ENCODE measurements around the gene RPS6KB1.
"Not testable (repeated sequence)": the region's sequence is repeated elsewhere in the genome, so short reads cannot be mapped to it uniquely, and the experiment has no call there.

Gene RPS6KB1

DNA sequence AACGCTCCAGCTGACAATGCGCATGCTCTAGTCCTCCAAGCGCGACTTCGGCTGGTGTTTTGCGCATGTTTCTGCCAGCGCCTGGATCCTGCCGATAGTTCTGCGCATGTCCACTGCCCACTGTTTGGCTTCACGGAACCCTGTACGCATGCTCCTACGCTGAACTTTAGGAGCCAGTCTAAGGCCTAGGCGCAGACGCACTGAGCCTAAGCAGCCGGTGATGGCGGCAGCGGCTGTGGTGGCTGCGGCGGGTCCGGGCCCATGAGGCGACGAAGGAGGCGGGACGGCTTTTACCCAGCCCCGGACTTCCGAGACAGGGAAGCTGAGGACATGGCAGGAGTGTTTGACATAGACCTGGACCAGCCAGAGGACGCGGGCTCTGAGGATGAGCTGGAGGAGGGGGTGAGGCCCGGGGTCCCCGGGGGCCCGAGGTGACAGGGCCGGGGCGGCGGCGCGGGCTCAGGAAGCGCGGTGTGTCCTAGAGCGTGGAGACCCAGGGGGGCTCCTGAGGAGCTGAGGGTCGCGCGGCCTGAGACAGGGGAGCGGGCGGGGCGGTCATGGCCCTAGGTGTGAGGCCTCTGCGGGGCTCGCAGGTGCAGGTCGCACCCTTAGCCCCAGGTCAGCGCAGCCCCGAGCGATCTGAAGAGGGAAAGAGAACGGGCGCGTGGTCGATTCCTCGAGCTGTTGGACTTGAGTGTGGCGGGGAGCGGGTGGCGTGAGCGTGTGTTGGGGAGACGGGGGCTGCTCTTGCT, at the start of gene RPS6KB1, which contains the start of gene TUBD1:
TSS of gene RPS6KB1 (plus strand) at position 198 of the 752 bp plus-strand sequence. CDS start at position 262, 64 bp downstream.
TSS of gene TUBD1 (minus strand) at position 20 of the 752 bp plus-strand sequence. CDS start 1,941 bp downstream, outside the sequence.
- DNase-seq = peak; percentile 99

DNA sequence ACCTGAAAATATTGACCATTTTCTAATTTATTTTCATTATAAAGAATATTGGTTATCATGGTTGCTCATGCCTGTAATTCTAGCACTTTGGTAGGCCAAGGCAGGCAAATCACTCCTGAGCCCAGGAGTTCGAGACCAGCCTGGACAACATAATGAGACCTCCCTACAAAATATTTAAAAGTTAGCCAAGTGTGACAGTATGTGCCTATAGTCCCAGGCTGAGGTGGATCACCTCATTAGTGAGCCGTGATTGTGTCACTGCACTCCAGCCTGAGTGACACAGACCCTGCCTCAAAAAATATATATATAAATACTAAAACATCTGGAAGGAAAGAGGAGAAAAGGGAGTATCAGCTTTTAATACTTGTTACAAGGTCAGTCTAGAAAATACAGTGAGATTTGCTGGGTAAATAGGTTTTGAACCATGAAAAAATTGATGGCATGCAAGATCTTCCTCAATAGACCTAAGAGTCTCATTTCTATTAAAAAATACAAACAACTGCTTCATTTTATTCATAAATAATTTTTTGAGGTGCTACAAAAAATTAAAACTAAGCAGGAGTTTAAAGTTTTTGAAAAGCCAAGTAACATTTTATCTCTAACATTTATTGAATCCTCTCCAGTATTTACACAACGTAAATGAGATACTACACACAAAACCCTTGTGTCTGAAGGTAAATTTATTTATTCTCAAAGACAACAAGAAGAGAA, 47.9 kb upstream of the RPS6KB1 start:
- DNase-seq = no peak

DNA sequence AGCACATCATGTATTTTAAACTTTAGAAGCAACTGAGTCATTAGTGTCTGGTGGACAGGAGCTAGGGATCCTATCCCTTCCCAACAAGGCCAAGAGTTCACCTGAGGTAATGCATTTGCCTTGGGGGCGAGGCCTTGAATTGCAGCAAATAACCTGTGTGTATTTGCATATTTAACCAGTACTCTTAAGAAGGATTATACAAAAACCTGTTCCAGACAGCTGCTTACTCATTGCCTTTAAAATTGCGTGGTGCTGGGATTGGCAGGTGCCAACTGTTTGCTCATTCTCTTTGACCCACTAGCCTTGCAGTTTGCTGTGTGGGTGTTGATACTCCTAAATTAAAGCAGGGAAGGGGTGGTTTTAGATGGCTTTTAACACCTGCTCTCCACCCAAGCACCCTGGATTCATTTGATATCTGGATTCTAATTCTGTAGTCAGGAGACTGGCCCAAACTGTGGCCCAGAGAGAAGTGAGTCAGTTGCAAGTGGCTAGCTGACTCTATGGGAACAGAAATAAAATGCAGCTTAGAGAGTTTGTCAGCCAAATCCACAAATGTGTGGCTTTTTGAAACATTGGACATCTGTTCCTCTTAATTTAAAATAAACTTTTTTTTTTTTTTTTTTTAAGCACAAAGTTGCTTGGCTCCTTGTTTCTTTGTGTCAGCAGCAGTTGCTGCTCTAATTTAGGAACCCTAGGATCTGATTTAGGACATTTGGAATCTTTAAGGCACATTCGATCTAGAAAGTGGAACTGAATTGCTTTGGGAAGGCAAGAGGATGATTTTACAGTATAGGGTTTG, 47.1 kb upstream of the RPS6KB1 start:
- peak; percentile 34 for DNase-seq

DNA sequence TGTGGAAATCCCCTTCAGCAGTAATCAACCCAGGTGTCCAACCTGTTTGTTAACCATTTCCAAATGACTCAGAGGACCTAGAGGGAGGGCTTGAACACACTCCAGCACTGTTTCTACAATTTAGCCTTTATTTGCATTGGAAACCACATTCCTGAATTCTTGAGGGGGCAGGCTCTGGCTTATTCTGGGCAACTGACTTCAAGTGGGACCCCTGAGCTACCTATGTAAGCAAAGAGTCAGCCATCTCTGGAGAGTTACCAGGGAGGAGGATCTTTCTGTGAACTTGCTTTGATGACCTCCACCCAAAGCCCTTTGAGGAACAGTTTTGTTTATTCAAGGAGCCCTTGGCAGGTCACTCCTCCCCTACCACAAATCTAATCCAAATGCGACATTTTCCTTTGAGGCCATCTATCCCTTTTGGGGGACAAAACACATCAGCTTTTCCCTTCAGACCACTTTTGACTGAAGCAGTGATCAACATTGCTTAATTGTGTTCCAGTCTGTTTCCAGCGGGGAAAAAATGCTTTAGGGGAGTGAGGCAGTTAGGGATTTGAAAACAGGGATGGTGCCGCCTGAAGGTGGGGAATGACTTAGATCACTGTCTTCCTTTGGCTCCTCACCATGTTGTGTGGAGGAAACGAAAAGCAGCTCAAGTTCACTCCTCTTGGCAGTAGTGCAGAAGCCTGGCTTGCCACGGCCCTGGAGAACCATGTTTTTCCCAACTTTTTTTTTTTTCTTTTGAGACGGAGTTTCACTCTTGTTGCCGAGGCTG, 46.3 kb upstream of the RPS6KB1 start:
- peak; percentile 72 for DNase-seq

DNA sequence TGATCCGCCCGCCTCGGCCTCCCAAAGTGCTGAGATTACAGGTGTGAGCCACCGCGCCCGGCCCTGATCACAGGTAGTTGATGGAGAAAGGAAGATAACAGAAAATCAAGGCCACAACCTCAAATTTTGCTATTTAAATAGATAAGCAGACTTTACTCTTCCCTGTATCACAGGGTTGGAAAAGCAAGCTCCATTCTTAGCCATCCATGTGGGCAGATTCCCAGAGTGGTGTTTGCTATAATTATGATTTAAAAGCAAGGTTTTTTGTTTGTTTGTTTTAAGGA, 44.6 kb upstream of the RPS6KB1 start:
- no peak for DNase-seq

DNA sequence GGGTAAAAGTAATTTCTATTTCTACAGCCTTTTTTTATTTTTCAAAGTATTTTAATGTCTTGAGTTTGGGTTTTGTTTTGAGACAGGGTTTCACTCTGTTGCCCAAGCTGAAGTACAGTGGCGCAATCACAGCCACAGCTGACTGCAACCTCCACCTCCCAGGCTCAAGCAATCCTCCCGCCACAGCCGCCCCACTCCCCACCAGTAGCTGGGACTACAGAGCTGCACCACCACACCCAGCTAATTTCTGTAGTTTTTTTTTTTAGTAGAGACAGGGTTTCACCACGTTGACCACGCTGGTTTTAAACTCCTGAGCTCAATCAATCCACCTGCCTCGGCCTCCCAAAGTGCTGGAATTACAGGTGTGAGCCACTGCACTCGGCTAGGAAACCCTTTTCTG, 44.1 kb upstream of the RPS6KB1 start:
- DNase-seq = peak; percentile 33

DNA sequence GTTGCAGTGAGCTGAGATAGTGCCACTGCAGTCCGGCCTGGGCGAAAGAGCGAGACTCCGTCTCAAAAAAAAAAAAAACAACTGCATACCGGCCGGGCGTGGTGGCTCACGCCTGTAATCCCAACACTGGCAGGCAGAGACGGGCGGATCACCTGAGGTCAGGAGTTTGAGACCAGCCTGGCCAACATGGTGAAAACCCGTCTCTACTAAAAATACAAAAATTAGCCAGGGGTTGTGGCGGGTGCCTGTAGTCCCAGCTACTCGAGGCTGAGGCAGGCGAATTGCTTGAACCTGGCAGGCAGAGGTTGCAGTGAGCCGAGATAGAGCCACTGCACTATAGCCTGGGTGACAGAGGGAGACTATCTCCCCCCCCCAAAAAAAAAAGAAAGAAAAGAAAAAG, 42.6 kb upstream of the RPS6KB1 start:
- DNase-seq = not testable (repeated sequence)

DNA sequence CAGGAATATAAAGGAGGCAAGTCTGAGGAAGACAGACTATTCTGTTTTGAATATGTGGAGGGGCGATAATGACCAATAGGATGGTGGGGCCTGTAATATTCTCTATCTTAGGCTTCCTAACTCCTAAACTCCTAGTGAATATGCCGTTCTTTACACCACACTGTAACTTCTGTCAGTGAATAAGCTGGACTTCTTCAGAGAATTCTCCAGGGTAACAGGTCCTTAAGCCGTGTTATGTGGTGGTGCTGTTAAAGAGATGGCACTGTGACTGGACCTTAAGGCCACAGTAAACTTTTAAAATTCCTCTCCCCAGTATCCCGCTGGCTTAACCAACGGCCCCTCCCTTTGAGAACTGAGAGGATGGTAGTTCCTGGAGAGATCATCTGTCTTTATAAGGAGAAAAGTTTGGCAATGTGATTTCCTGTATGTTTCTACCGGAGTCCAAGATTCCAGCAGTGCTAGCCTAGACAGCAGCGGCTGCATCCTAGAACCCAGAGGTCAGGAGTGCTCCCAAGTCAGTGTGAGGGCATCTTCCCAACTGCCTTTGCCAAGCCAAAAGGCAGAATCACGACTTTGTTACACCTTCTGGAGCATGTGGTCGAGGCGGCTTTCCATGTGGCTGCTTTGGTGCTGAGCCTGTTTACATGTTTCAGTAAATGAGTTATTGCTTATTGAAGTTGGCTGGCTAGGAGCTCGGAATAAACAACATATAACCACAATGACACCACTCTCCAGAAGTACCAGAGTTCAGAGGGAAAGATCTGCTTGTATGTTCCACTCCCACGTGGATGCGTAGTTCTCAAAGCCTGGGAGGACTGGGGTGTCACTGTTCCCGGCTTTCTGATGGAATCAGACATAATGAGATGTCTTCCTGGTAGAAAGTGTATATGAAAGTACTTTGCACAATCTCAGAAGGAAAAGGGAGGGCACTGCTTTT, 41.2 kb upstream of the RPS6KB1 start:
- no peak for DNase-seq

DNA sequence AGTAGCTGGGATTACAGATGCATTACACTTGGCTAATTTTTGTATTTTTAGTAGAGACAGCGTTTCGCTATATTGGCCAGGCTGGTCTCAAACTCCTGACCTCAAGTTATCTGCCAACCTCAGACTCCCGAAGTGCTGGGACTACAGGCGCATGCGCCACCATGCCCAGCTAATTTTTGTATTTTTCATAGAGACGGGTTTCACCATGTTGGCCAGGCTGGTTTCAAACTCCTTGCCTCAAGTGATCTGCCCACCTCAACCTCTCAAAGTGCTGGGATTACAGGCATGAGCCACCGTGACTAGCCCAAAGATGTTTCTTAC, 40.1 kb upstream of the RPS6KB1 start:
- DNase-seq = not testable (repeated sequence)

DNA sequence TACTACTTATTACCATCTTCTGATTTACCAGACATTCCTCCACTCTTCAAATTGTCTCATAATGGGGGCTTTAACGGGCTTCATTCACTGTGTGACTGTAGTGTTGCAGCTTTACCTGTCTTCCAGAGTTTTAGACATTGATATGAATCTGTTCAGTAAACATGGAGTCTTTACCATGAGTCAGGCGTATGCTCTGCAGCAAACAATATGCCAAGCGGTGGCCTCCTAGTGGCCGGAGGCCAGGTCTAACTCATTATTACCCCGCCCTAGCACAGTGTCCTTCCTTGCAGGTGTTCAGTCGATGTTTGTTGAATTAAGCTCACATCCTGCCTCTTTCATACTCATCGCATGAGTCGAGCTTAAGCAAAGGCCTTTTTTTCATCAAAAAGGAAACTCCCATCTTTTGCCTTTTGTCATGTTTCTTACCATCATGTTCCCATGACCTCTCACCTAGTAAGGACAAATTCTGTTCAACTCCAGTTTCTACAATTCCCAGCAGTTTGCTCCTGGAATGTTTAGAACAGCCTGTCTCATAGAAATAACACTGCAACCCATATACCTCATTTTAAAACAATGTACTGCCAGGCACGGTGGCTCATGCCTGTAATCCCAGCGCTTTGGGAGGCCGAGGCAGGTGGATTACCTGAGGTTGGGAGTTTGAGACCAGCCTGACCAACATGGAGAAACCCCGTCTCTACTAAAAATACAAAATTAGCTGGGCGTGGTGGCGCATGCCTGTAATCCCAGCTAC, 39.6 kb upstream of the RPS6KB1 start:
- peak; percentile 78 for DNase-seq

DNA sequence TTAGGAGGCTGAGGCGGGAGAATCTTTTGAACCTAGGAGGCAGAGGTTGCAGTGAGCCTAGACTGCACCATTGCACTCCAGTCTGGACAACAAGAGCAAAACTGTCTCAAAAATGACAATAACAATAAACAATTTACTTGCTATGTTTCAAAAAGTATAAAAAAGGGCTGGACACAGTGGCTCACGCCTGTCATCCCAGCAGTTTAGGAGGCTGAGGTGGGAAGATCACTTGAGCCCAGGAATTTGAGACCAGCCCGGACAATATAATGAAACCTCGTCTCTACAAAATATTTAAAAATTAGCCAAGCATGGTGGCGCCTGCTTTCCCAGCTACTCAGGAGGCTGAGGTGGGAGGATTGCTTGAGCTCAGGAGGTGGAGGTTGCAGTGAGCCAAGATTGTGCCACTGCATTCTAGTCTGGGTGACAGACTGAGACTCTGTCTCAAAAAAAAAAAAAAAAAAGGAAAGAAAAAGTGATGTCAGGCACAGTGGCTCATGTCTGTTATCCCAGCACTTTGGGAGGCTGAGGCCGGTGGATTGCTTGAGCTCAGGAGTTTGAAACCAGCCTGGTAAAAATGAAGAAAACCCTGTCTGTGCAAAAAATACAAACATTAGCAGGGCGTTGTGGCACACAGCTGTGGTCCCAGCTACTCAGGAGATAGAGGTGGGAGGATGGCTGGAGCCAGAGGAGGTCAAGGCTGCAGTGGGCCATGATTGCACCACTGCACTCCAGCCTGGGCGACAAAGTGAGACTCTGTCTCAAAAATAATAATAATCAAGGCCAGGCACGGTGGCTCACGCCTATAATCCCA, 38.8 kb upstream of the RPS6KB1 start:
- not testable (repeated sequence) for DNase-seq

DNA sequence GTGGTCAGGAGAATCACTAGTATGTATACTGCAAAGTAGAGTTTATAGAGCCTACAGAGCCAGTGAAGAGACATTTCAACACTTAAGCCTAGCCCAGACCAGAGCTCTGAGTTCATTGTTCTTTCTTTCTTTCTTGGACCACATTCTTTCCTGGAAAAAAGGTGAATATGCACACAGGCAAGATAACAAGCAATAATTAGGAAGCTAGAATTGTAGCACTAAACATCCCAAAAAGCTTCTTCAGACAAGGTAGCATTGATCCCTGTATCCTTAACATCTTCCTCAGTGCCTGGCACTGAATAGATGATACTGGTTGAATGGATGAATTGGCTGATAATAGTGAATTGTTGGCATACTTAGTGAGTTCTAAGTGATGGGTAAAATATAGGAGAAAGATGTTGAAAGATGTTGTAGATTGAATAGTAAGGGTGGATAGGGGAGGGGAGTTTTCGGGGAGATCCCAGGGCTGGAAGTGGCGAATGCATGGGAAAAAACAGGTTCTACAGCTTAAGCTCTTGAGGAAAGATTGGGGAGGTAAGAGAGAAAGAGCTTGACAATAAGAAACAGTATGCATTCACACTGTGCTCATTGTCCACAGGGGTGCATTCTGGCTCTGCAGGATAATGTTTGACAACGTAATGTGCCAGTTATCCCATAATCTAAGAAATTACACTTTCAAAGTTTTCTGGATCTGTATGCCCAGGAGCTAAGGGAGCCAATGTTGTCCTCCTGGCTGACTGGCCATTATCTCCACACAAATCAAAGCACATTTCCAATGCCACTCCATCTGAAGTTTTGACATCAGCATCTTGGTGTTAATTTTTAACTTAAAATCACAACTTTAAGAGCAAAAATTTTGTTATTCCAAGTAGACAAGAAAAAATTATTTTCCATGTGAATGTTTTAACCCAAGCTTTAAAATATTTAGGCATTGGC, 35.8 kb upstream of the RPS6KB1 start:
- no peak for DNase-seq

DNA sequence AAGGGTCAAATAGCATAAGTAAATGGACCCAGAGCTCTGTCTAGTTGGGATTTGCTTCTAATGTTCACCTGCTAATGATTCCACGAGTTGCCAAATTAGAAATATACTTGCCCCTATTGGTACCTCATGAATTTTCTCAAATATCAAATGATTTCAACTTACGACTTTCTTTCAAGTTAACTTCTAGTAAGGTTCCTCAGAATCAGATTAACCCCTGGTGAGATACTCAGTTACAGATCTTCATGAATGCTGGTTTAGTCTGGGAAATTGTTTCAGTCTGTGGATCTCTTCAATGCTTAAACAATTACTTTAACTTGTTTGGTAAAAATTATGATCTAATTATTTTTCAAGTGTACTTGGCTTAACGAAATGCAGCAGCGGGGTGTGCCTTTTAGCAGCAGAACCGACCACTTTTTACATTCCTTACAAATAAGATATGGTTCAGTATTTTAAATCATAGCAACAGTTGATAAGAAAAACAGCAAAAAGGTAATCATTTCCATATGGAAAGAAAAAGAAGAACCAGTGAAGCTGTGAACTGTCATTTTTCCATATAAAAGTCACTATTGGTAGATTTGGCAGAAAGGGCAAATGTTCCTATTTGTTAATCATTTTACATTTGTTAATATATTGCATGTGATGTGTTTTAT, 34.6 kb upstream of the RPS6KB1 start:
- no peak for DNase-seq

DNA sequence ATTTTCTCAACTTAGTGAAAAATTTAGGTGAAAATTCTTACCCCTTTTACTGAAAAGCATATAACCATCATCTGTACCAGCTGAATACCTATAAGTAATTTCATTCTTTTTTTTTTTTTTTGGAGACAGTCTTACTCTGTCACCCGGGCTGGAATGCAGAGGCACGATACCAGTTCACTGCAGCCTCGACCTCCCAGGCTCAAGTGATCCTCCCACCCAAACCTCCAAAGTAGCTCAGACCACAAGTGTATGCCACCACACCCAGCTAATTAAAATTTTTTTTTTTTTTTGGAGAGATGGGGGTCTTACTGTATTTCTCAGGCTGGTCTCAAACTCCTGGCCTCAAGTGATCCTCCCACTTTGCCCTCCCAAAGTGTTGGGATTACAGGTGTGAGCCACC, 34.0 kb upstream of the RPS6KB1 start:
- DNase-seq = no peak

DNA sequence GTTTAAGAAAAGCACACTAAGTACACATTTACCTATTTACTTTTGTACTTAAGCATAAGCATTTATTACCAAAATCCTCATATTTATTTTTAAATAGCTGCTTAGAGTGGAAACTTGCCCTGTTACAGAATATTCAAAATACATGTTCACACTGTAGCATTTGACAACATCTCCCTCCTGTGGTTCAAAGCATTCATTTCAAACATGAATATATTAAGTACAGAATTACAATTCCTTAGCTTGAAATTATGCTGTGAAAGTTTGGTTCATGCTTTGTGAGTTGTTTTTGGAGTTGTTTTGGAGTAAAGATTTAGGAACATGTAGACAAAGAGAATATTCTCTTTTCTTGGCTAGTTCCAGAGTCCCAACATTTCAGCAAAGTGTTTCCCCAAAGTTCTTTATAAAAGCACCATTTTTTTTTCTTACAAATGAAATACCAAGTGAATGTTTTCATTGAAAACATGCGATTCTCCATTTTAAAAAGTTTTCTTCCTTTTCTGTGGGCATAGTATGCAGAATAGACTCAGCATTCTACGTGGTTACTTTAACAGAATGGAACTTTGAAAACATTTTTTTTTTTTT, 33.4 kb upstream of the RPS6KB1 start:
- peak; percentile 64 for DNase-seq

DNA sequence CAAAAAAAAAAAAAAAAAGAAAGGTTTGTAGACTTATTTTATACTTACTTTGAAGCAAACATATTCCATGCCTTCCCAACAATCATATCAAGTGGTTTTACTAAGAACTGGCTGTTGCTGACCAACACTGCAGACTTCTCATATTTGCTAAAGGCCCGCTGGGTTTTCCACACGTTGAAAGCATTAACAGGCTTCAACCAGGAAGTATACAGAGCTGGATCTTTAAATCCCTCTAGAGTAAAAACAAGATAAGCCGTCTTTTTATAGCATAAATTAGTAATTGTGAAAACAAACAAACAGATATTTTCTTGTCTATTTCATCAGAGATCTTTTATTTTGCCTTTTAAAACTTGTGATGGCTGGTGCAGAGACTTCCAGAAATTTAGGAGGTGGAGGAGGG, 29.3 kb upstream of the RPS6KB1 start:
- no peak for DNase-seq

DNA sequence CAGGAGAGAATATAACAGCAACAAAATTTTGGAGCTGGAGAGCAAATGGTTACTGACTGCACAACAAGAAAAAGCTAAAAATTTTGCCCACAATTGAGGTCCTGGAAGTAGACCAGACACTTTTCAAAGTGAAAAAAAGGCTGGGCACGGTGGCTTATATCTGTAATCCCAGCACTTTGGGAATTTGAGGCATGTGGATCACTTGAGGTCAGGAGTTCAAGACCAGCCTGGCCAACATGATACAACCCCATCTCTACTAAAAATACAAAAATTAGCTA, 23.0 kb upstream of the RPS6KB1 start:
- DNase-seq = no peak

DNA sequence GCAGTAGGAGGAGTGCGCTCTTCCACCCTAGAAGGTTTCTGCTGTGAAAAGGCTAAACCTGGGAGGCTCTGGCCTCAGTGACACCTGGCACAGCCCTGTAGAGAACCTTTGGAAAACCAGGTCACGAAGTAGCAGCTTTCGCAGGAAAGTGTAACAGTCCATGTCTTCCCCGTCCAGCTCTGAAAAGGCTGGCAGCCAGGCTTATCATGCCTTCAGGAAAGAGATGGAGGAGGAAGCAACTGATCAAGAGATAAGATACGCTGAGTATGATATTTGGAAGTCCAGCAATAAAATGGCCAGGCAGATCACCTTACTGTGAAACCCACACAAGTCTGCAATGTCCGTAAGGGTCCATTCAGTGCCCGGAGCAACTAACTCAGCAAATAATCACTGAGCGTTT, 22.4 kb upstream of the RPS6KB1 start:
- no peak for DNase-seq

Measured in CD4-positive, alpha-beta T cell treated with Interleukin-21 for 1 hour (primary cell).